ENCODE results near the gene TMC4.
"Not testable (repeated sequence)": the region's sequence is repeated elsewhere in the genome, so short reads cannot be mapped to it uniquely, and the experiment has no call there.

The TMC4 gene

GRCh38 chr19:54204767-54205468 lies 32.0 kb upstream of the TMC4 start:
- intact Hi-C loops (cut with DNase I), result no loop called here
- peak in 2 of 10 donors; percentile 13 to 68 for DNase-seq

DNA sequence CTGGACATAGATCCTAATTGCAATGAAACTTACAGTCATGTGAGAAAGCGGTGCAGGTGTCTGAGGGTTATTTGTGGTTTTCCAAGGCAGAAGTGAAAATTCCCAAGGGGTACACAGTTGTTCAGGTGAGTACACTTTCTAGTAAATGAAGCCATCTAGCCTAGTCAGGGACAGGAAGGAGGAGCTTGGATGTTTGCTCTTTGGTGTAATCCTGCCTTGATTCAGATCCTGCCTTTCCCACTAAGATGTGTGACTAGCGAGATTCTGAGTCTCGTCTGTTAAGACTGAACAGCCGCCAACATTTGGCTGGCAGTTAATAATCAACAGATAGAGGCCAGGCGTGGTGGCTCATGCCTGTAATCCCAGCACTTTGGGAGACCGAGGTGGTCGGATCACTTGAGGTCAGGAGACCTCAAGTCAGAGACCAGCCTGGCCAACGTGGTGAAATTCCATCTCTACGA lies 30.2 kb upstream of the TMC4 start:
- intact Hi-C loops (cut with DNase I), result no loop called here
- DNase-seq, result peak in 3 of 10 donors; percentile 3 to 32 (median 17)

- peak in 3 of 10 donors; percentile 3 to 31 (median 27) for DNase-seq
- intact Hi-C loops (cut with DNase I), result no loop called here
These were observed 29.0 kb upstream of the TMC4 start for GRCh38 chr19:54201980-54202379.

DNA sequence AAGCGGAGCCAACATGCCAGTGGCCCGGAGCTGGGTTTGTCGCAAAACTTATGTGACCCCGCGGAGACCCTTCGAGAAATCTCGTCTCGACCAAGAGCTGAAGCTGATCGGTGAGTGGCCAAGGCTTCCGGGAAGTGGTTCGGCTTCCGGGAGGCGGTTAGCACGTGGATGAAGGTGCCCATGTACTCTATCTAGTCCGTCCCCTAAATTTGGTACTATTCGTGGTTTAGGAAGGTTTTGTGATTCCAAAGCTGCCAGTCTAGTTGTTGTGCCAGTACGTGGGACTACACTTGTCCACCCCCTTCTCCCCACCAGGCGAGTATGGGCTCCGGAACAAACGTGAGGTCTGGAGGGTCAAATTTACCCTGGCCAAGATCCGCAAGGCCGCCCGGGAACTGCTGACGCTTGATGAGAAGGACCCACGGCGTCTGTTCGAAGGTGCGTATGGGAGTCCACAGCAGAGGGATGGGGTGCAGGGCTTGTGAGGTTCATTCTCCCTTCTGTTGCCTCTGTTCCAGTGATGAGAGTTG lies 28.3 kb upstream of the TMC4 start:
- peak in 2 of 10 donors; percentile 43 to 82 for DNase-seq
- intact Hi-C loops (cut with DNase I), result no loop called here

DNA sequence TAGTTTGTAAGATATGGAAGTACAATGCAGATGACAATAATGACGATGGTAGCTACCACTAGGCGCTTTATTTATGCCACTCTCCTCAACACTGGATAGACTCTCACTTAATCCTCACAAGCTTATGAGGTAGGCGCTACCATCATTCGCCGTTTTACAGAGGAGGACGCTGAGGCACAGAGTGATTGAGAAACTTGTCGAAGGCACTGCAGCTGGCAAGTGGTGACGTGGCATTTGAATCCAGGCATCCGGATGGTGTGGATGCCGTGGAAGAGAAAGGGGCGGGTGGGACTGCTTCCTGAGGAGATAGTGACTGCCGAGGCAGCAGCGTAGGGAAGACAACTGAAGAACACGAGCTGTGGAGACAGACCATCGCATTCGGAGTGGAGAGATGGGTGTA lies 26.4 kb upstream of the TMC4 start:
- peak in 1 of 10 donors; percentile 45 for DNase-seq
- intact Hi-C loops (cut with DNase I), result no loop called here

DNA sequence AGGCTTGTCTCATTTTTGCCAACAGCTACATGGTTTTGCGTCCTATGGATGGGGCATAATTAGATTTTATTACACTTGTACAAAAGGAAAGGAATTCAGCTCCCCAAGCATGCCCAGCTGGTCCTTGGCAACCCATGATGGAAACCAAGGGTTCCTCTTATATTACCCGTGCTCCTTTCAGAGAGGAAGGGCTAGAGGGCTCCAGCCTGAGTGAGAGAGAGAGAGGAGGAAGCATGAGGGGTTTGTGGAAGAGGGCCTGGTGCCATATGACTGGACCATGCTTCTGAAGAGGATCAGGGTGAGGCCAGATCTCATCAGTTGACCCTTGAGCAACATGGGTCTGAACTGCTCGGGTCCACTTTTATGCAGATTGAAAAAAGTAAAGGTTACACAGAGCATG lies 24.2 kb upstream of the TMC4 start:
- intact Hi-C loops (cut with DNase I), result no loop called here

GRCh38 chr19:54196536-54196935 lies 23.6 kb upstream of the TMC4 start:
- intact Hi-C loops (cut with DNase I), result no loop called here
- DNase-seq, result peak in 2 of 10 donors; percentile 5 to 22

More for the DNA sequence above, 24.2 kb upstream of the TMC4 start:
- DNase-seq, result peak in 2 of 10 donors; percentile 0 to 9

- intact Hi-C loops (cut with DNase I), result not testable (repeated sequence)
- DNase-seq, result peak in 1 of 10 donors; percentile 6
These were observed 21.5 kb upstream of the TMC4 start for GRCh38 chr19:54194463-54194862.

DNA sequence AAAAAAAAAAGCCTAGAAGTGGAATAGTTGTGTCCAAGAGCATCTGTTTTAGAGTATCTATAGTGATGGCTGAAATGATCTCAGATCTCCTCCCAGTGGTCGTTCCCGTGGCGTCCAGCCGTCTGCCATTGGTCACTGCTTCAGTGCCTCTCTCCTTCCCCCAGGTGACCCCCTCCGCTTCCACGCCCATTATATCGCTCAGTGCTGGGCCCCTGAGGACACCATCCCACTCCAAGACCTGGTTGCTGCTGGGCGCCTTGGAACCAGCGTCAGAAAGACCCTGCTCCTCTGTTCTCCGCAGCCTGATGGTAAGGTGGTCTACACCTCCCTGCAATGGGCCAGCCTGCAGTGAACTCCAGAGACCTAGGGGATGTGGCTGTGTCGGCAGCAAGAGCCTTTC lies 20.1 kb upstream of the TMC4 start:
- intact Hi-C loops (cut with DNase I), result no loop called here

DNA sequence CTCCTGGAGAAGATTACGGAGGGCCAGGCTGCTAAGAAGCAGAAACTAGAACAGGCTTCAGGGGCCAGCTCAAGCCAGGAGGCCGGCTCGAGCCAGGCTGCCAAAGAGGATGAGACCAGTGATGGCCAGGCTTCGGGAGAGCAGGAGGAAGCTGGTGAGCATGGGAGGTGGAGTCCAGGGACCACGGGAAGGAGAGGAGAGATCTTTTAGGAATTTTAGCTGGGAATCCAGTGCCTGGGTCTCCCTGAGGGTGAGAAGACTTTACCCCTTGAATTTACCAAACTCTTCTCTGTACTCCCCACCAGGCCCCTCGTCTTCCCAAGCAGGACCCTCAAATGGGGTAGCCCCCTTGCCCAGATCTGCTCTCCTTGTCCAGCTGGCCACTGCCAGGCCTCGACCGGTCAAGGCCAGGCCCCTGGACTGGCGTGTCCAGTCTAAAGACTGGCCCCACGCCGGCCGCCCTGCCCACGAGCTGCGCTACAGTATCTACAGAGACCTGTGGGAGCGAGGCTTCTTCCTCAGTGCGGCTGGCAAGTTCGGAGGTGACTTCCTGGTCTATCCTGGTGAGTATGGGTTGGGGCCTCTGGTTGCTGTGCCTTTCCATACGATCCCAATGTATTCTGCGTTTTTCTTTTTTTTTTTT lies 19.0 kb upstream of the TMC4 start:
- DNase-seq, result peak in 1 of 10 donors; percentile 59
- intact Hi-C loops (cut with DNase I), result no loop called here

More for the DNA sequence above, 20.1 kb upstream of the TMC4 start:
- DNase-seq, result peak in 1 of 10 donors; percentile 53

DNA sequence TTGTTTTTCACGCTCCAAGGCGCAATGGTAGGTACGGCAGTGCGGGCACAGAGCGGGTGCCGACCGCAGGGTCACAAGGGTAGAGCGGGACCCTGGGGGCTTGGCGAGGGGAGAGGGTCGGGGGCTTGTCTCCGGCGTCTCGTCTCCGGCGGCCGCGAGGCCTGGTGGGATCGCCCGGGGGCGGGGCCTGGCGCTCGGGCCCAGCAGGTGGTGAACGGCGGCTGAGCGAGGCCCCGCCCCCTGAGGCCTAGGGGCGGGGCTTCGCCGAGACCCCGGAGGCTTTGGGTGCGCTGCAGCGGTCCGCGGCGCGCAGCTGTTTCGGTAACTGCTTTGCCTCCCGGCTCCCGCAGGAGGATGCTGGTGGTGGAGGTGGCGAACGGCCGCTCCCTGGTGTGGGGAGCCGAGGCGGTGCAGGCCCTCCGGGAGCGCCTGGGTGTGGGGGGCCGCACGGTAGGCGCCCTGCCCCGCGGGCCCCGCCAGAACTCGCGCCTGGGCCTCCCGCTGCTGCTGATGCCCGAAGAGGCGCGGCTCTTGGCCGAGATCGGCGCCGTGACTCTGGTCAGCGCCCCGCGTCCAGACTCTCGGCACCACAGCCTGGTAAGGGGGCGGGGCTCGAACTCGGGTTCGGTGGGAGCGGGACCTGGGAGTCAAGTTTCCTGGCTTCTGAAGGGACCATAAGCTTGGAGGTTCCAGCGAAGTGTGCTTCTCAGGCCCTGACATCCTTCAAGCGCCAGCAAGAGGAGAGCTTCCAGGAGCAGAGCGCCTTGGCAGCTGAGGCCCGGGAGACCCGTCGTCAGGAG lies 18.3 kb upstream of the TMC4 start, which contains the start of gene TSEN34:
Gene TSEN34 (plus strand): TSS at position 298 of the 800 bp plus-strand sequence. CDS start 57 bp downstream, at position 355.
- intact Hi-C loops (cut with DNase I), result no loop called here
- DNase-seq, result peak; percentile 69 to 98 (median 80)

GRCh38 chr19:54190503-54191010 lies 17.6 kb upstream of the TMC4 start:
- DNase-seq, result peak; percentile 99 to 100 (median 100)
- intact Hi-C loops (cut with DNase I), result no loop called here

- intact Hi-C loops (cut with DNase I), result loop anchor here (5.0 kb wide), 1 partner anchor 42 kb away; no protein-coding TSS in a partner anchor
- peak; percentile 99 to 100 (median 100) for DNase-seq
These were observed 17.0 kb upstream of the TMC4 start for GRCh38 chr19:54189735-54190502.

GRCh38 chr19:54189145-54189734 lies 16.3 kb upstream of the TMC4 start, which contains the start of gene MBOAT7:
MBOAT7 (minus strand) TSS chr19:54189580; CDS start chr19:54188508, 1,072 bp downstream.
- DNase-seq, result peak in 1 of 10 donors; percentile 34
- intact Hi-C loops (cut with DNase I), result loop anchor here (5.0 kb wide), 1 partner anchor 43 kb away; no protein-coding TSS in a partner anchor

DNA sequence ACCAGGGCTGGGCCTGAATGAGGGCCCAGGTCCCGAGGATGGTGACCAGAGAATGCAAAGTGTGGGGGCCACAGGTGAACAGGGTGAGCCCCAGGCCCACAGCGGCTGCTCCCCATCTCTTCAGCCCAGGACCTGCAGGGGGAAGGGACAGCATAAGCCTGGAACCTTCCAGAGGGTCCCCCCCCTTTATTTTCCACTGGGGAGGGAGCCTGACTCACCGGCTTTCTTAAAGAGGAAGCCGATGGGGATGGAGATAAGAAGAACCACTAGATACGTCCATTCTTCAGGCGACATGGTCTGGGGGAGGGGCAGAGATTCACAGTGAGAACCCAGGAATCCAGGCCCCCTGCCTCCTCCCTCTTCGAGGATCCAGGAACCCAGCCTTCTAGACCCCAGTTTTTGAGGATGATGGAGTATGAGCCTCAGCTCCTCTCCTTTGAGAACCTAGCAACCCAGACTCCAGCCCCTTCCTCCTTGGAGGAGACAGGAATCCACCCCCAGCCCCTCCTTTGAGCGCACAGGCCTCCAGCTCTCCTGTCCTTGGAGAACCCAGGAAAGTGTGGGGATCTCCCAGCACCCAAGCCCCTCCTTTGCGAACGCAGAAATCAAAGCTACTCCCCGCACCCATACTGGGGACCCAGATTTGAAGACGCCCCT lies 15.4 kb upstream of the TMC4 start:
- intact Hi-C loops (cut with DNase I), result loop anchor here (5.0 kb wide), 1 partner anchor 44 kb away; no protein-coding TSS in a partner anchor
- DNase-seq, result peak in 2 of 10 donors; percentile 59 to 72

DNA sequence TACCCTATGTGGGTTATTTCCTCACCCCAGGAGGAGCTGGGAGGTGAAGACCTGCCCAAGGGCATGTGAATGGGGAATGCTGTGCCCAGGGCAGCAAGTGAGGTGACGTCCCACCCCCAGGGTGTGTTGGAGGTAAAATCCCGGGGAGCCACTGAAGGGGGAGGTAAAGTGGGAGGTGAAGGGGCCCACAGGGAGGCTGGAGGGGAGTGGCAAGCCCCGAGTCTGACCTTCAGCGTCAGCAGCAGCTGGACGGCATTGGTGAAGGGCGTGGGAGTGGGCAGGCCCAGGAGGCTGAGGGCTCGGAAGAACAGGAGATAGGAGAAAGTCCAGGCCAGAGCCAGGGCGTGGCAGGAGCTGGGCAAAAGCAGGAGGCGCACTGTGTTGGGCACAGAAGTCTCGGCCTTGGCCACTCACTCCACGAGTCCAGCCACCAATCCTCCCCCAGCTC lies 14.0 kb upstream of the TMC4 start:
- intact Hi-C loops (cut with DNase I), result loop anchor here (5.0 kb wide), 1 partner anchor 45 kb away; no protein-coding TSS in a partner anchor
- DNase-seq, result peak in 2 of 10 donors; percentile 61 to 72

- intact Hi-C loops (cut with DNase I), result loop anchor here (5.0 kb wide), 1 partner anchor 46 kb away; no protein-coding TSS in a partner anchor
- peak in 2 of 10 donors; percentile 39 to 47 for DNase-seq
These were observed 13.4 kb upstream of the TMC4 start for GRCh38 chr19:54186351-54186750.

DNA sequence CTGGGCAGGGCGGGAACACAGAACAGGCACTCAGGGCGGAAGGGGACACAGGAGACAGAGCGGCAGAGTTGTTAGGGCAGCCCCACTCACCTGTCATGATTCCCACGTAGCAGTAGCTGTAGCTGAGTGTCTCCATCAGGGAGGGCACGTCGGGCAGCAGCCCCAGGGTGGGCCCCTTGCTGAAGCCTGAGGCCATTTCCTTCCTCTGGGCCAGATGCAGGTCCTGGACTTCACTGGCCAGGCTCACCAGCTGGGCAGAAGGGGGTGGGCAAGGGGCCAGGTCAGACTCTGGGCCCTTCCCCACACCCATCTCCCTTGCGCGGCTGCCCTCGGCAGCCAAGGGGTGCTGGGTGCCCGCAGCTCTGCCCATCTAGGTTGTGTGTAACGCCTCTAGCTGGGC lies 10.5 kb upstream of the TMC4 start:
- intact Hi-C loops (cut with DNase I), result no loop called here
- peak in 2 of 10 donors; percentile 62 to 73 for DNase-seq

All from posterior cingulate gyrus (tissue), 11 donors.